NCI-H2196 (cell line): ENCODE data around the gene CABLES2.

Experiments used
- DNase-seq: peaks from one replicate; lab custom pipeline; 2025; ENCODE audit not compliant: unreplicated experiment; lab: John Stamatoyannopoulos, UW

The CABLES2 gene

GRCh38 chr20:62362590-62362940 lies 44.5 kb downstream of the CABLES2 start:
- DNase-seq = no peak

DNA sequence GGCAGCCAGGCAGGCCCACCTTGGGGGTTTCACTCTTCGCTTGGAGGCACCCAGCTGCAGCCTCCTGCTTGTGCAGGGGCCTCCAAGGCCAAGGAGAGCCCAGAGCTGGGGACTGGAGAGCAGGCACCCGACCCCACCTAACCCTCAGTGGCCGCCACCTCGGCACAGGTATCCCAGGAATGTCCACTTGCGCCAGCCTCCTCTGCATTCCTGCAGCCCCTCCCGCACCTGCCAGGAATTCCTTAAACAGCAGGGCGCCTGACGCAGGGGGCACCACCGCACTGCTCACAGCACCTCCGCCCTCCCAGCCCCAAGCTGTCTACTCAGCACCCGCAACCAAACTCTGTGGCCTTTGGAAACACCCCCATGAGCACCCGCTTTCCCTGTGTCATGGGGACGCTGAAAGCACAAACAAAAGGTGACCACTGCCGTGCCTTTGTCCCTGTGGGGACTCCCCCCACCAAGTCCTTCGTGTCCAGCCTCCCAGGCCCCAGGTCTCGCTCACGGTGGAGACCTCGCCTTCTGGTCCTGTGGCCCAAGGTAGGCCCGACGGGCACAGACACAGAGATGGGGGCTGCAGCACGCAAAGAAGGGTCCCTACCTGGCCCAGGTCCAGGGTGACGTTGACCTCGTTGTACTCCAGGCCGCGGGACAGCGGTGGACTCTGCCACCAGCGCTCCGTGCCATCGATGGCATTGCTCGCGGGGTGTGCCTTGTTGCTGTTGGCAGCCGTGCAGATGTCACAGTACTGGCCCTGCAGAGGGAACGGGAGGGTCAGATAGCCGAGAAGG lies 45.1 kb downstream of the CABLES2 start:
- no peak for DNase-seq

DNA sequence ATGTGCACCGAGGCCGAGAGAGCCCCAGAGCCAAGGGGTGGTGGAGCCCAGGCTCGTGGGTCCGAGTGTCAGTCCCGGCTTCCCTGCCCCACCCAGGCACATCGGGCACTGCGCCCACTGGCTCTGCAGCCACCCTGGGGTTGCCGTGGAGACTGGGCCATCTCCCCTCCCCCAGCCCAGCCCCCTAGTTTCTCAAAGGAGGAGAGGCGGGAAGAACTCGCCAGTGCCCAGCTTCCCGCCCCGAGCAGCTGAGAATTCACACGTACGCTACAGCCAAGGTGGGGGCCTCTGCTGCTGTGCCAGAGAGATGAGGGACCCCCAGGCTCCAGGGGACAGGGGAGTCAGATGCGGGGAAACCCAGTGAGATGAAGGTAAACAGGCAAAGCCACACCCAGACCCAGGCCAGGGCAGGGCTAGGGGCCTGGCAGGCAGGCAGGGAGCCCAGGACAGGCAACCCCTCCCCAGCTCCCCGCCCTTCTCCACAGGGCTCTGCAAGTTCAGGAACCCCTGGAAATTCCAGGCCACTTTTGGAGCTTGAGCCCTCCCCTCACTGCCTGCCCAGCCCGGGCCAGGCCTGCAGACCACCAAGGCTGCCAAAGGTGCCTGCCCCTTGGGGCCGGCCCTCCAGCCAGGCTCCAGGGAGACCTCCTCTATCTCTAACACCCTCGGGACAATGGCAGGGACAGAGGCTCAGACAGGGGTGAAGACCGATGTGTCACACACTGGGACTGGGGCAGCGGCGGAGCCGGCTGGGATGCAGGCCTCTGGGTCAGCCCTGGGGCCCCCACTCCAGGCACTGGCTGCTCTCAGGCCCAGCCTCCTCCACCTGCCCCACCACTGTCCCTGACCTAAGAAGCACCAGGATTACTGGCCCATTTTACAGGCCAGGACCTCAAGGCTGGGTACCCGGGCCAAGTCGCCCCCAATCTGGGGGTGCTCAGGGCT lies 46.0 kb downstream of the CABLES2 start:
- no peak for DNase-seq

DNA sequence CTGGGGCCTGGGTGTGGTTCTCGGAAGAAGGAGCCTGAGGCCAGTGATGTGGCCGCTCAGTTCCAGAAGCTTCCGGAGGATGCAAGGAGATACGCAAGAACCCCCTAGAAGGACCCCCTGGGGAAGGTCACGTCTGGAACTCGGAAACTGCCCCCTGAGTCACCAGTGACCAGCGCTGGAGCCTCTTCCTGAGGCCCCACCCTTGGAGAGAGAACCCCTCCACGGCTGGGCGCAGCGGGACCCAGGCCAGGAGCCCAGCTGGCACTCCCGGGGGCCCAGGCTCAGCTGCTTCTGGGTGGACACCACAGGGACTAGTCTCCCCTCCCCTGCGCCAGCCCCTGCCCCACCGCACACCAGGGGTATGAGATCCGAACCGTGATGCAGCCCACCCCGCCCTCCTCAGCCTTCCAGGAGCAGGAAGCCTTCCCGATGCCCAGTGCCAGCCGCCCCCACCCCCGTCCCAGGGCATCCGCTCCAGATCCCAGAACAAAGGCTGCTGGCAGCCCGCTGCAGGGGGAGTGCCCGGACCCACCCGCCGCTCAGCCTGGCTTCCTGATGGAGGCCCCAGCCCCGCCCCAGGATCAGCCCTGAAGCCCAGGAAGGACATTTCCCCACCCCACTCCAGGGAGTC lies 47.5 kb downstream of the CABLES2 start:
- DNase-seq = no peak

- DNase-seq = no peak
These were observed 48.0 kb downstream of the CABLES2 start for GRCh38 chr20:62359043-62359490.

DNA sequence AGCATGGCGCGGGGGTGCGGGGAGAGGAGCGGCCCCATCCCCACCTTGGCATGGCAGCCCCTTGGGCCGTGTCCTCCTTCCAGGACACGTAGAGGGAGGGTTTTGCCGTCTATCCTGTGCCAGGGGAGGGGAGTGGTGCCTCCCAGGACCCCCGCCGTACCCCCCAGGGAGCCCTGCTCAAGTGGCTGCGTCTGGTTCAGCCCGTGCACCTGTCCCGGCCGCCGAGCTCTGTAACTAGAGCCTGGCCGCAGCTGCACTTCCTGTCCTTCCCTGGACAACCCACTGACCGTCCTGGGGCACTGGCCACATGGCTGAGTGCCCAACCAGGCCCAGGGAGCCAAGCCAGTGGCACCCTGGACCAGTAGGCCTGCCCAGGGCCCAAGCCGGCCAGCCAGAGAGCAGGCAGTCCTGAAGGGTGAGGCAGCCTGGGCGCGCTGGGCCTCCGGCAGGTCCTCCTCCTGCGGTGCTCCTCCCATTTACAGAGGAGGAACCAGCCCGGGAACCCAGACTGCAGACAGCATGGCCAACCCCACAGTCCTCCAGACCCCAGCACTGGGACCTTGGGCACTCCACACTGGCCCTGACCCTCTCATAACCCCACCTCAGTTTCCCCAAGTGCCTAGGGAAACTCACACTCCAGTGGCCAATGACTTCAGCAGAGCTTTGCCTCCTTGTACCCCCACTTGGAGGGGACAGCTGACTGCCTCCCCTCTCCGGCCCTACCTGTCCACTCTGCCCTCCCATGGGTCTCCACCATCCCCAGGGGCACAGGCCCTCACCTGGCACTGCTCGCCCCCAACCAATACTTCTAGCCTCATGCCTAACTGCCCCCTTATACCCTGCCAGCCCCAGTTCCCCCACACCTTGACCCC lies 48.7 kb downstream of the CABLES2 start:
- DNase-seq = peak; percentile 67

GRCh38 chr20:62357681-62358080 lies 49.4 kb downstream of the CABLES2 start:
- DNase-seq = no peak

GRCh38 chr20:62357187-62357667 lies 49.9 kb downstream of the CABLES2 start:
- DNase-seq = peak; percentile 58

GRCh38 chr20:62356589-62357186 lies 50.4 kb downstream of the CABLES2 start:
- no peak for DNase-seq

DNA sequence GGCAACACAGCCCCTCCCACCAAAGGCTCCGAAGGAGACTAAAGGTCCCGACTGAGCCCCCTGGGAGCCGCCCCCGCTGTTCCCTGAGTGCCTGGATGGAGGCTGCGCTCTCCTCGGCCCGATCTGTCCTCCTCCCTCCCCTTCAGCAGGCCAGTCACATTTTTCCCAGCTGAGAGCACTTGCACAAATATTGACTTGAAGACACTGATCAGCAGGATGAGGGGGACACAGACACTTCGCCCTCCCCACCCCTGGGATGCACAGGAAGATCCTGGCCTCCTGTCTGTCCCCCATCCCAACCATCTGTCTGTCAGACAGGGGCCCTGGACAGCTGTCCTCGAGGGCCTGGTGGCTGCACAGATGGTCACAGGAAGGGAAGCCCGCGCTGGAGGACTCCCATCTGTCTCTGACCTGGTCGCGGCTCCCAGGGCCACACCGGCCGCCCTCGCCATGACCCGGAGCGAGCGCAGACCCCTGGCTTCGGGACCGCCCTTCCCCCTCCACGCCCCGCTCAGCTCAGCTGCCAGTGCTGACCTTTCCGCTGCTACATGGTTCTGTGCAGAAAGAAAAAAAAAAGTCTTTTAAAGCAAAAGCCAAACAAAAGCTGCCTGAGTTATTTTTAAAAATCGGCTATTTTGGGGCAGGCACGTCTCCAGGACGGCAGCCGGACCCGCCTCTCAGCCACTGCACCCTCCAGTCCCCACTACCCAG lies 51.1 kb downstream of the CABLES2 start:
- peak; percentile 45 for DNase-seq

DNA sequence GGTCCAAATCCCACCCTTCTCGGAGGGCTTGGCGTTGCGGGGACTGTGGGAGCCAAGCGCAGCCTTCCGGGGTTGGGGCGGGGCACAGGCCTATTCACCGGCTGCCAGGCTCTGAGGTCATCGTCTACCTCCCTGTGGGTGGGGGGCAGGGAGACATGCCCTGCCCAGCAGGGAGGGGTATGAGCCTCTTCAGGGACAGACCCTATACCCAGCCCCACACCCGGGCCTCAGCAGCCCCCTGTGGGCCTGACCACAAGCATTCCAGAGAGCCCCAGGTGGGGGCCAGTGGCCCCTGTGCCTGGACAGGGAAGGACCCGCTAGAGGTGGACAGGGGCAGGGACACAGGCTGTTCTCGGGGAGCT lies 51.6 kb downstream of the CABLES2 start:
- DNase-seq = peak; percentile 76

- no peak for DNase-seq
These were observed 52.2 kb downstream of the CABLES2 start for GRCh38 chr20:62354811-62355341.

DNA sequence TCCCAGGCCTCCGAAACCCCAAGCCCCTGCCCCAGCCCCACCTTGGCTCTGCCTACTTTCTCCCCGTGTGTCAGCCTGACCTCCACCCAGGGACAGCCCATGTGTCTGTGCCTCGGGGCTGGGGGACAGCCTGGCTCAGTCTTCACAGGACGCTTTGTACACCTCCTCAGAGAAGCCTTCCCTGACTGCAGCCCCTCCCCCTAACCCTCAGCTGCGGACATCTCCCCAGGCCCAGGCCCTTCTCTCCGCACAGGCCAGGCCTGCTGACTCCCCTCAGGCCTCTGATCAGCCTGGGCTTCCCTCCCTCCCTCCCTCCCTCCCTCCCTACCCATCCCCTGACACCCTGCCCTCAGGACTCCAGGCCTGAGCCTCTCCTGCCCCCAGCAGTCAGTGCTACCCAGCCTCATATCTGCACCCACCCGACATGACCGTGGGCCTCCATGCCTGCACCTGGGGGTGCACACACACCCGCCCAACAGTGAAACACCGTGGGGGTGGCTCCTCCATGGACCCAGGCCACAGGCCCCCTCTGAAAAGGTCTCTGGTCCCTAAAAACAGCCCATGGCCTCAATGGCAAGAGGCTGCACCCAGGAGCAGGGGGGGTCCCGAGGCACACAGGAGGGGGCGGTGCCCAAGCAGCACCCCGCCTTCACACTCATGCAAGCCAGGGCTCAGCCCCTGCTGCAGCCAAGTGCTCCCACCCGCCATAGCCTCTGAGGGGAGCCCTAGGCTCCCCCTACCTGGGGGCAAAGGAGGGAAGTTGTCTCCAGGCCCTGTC lies 52.9 kb downstream of the CABLES2 start:
- DNase-seq = no peak

DNA sequence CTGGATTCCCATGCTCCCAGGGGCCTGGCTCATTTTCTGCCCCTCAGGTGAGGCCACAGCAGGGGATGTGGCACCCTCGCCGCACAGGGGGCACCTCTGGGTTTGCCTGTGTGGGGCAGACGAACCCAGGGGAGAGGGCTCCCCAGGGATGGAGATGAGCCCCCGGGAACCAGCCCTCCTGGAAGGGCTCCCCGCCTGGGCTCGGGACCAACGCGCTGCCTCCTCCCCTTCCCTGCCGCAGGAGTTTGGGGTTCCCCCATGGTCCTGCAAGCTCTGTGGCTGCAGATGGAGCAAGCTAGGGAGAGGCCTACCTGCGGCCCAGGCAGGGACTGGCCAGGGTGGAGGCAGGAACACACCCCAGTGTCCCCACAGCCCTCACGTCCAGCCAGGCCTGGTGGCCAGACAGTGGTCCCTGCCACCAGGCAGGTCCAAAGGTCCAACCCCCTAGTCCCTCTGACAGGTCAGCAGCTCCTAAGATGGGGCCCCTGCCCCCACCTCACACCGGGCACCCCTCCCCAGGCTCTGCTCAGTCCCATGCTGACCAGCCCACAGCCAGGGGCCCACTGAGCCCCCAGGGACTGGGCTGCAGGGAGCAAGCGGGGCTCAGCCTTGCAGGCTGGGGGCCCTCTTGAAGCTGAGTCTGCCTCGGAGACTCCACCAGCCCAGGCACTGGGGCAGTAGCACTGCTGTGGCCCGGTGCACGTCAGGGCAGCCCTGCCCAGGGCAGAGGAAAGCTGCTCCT lies 53.6 kb downstream of the CABLES2 start:
- no peak for DNase-seq

DNA sequence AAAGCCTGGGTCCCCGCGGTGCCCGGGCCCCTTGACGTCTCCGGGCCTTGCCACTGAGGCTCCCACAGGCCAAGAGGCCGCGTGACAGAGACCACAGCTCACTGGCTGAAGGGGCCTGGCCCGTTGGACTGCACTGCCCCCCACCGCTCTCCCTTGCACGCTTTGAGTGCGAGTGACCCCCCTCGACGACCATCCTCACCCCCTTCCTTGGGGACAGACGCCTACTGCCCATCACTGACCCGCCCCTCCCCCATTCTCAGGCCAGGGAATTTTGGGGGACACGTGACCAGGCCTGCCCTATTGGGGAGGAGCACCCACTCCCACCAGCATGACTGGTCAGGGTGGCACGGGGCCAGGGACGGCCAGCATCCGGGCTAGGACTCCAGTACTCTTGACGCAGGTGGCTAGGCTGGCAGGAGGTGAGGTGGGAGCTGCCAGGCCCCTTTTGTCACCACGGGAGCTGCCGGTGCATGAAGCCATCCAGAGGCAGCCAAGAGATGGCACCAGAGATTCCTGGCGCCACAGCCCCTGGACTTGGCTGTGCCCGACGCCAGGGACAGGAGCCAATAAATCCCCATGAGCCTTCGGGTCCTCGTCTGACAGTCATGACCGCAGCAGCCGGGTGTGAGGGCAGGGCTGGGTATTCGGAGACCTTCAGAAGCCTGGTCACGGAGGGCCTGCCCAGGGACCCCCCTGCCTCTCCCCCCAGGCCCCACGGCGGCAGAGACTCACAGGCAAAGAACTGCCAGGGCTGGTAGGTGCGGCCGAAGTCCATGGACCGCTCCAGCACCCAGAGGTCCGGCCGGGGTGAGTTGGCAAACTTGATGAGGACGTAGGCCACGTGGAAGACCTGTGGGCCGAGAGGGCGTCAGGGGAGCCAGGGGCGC lies 54.4 kb downstream of the CABLES2 start:
- peak; percentile 96 for DNase-seq

DNA sequence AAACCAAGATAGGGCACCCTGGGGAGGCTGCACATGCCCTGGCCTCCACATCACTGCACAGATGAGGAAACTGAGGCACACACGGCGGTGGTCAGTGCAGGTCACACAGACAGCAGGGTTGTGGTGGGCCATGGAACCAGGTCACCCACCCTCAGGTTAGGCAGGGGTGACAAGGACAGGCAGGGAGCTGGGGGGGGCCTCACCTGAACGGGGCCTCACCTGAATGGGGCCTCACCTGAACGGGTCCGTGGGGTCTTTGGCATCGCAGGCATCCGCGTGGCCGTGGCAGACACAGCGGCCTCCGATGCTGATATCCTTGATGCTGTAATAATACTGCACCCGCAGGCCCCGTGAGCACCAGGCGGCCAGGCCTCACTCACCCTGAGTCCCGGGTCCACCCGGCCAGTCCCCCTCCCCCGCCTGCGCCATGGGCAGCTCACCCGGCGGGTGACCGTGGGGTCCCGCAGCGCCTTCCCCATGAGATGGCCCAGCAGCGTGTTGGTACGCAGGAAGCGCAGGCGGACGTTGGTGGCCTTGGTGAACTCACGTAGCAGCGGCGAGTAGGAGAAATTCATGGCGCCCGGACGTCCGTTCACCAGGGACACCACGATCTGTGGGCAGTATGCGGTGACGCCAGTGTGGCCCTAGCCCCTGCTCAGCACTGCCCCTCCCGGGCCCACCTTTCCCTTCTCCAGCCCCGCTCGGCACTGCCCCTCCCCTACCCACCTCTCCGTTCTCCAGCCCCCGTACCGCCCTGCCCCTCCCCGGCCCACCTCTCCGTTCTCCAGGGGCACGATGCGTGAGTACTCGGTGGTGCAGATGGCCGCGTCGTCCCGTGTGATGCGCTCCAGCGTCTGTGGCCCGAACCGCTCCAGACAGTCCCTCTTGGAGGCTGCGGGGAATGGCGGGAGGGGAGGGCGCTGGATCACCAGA lies 55.4 kb downstream of the CABLES2 start:
- no peak for DNase-seq
